ENCODE results near the gene HDAC4. TPM values are rescaled to one million over a fixed set of nuclear protein-coding genes. Genes with fewer than 3 reads are reported as not detected.
A peak's percentile ranks its signal among the peaks of the same experiment; 100 is the strongest.

The HDAC4 gene
- total RNA-seq, 2 experiments from 2014 or later = 30.0 to 35.8 TPM

DNA sequence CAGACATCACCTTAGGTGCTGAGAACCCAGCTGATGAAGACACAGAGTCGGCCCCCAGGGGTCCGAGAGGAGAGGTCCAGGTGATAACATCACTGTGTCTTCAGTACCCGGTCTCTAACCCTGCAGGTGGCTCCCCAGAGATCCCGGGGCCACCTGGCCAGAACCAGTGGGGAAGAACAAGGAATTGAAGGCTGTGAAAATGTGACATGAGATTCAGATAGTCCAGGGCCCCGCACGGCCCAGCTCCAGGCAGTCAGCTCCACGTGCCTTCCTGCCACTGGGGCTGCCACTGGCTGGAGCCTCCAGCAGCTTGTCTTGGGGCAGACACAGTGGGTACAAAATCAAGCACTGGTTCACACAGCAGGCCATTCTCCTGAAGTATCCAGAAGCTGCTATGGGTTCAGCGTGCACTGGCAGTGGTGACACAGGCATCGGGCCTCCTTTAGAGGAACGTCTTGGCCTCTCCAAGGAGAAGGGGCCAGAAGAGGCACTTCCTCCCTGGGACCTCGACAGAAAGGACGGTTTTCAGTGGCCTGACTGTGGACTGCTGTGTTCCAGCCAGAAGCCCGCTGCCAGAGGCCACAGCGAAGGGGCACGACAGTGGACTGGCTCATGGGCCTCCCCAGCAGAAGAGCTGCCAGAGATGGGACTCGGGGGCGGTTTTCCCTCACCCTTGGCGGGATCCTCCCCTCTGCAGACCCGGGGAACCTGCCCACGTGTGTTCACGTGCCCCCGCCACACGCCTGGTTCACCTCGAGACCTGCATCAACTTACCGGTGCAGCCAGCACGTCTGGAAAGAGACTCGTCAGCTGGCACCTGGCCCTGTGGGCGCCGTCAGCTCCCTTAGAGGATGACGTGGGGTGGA lies 150.4 kb downstream of the HDAC4 start:
- CTCF ChIA-PET = interaction anchor here (0.9 kb wide), 1 partner anchor 24 kb away, joined by 3 read pairs; no protein-coding TSS in a partner anchor
- peaks cover 5% of the 10 kb centered on the region for H3K36me3 Mint-ChIP-seq
- POLR2A ChIA-PET = no interaction called here
- no peak overlapping the region for H3K4me3 Mint-ChIP-seq
- H3K4me1 Mint-ChIP-seq (ENCODE audit: low read depth) = peaks cover 55% of the 10 kb centered on the region
- DNase-seq = no peak
- H3K9me3 Mint-ChIP-seq = no peaks in the 10 kb centered on the region
- intact Hi-C loops (cut with micrococcal nuclease) = no loop called here
- no peaks in the 10 kb centered on the region for H3K27me3 Mint-ChIP-seq
- H3K27ac Mint-ChIP-seq = no peak overlapping the region

- Mint-ChIP-seq H3K27me3 (no peaks in the 10 kb centered on the region), H3K27ac (no peak overlapping the region), H3K4me3 (no peak overlapping the region), H3K9me3 (no peaks in the 10 kb centered on the region), H3K4me1 (ENCODE audit: low read depth) (peaks cover 49% of the 10 kb centered on the region), H3K36me3 (peaks cover 5% of the 10 kb centered on the region)
- DNase-seq = no peak
- POLR2A ChIA-PET = no interaction called here
- CTCF ChIA-PET = interaction anchor here (0.9 kb wide), 1 partner anchor 24 kb away, joined by 3 read pairs; no protein-coding TSS in a partner anchor
- intact Hi-C loops (cut with micrococcal nuclease) = no loop called here
These were observed 151.0 kb downstream of the HDAC4 start for GRCh38 chr2:239249776-239250175.

GRCh38 chr2:239249048-239249447 lies 151.8 kb downstream of the HDAC4 start:
- H3K9me3 Mint-ChIP-seq = no peaks in the 10 kb centered on the region
- H3K27me3 Mint-ChIP-seq = no peaks in the 10 kb centered on the region
- DNase-seq = no peak
- peaks cover 5% of the 10 kb centered on the region for H3K36me3 Mint-ChIP-seq
- intact Hi-C loops (cut with micrococcal nuclease) = no loop called here
- no peak overlapping the region for H3K4me3 Mint-ChIP-seq
- no peak overlapping the region for H3K27ac Mint-ChIP-seq
- ChIA-PET POLR2A (interaction anchor here (1.3 kb wide), 1 partner anchor 15 kb away, joined by 3 read pairs; no protein-coding TSS in a partner anchor), CTCF (no interaction called here)
- H3K4me1 Mint-ChIP-seq (ENCODE audit: low read depth) = peaks cover 42% of the 10 kb centered on the region

GRCh38 chr2:239247401-239248245 lies 153.2 kb downstream of the HDAC4 start:
- DNase-seq = peak; percentile 61
- H3K9me3 Mint-ChIP-seq = no peaks in the 10 kb centered on the region
- no peaks in the 10 kb centered on the region for H3K27me3 Mint-ChIP-seq
- H3K4me1 Mint-ChIP-seq (ENCODE audit: low read depth) = peaks cover 32% of the 10 kb centered on the region
- ChIA-PET CTCF (interaction anchor here (1.1 kb wide), 3 partner anchors 19 to 46 kb away, joined by 3 read pairs; no protein-coding TSS in a partner anchor), POLR2A (interaction anchor here (1.2 to 1.3 kb wide), 2 partner anchors 13 to 16 kb away, joined by 3 read pairs; no protein-coding TSS in a partner anchor)
- no peak overlapping the region for H3K27ac Mint-ChIP-seq
- peaks cover 2% of the 10 kb centered on the region for H3K36me3 Mint-ChIP-seq
- H3K4me3 Mint-ChIP-seq = no peak overlapping the region
- intact Hi-C loops (cut with micrococcal nuclease) = no loop called here

DNA sequence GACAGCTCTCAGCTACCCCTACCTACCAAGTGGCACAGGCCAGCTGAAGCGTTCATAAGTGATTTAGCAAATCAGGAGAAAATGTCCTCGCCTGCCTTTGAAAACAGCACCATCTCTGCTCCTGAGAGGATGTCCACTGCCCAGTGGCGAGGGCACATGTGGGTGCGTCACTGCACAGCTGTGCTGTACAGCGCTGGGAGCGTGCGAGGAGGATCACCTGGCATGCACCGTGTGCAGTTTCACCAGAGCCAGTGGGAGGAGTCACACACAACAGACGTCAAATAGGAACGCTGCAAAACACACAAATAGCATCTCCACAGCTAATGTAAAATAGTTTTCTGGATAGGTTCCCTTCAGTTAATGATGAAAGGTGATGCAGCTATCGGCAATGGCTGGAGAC lies 154.1 kb downstream of the HDAC4 start:
- H3K27ac Mint-ChIP-seq = no peak overlapping the region
- no peak for DNase-seq
- POLR2A ChIA-PET = interaction anchor here (1.2 kb wide), 1 partner anchor 17 kb away, joined by 3 read pairs; no protein-coding TSS in a partner anchor
- intact Hi-C loops (cut with micrococcal nuclease) = no loop called here
- CTCF ChIA-PET = interaction anchor here (1.1 kb wide), 3 partner anchors 20 to 47 kb away, joined by 3 read pairs; no protein-coding TSS in a partner anchor
- no peaks in the 10 kb centered on the region for H3K9me3 Mint-ChIP-seq
- peaks cover 2% of the 10 kb centered on the region for H3K36me3 Mint-ChIP-seq
- H3K4me1 Mint-ChIP-seq (ENCODE audit: low read depth) = peaks cover 36% of the 10 kb centered on the region
- no peaks in the 10 kb centered on the region for H3K27me3 Mint-ChIP-seq
- no peak overlapping the region for H3K4me3 Mint-ChIP-seq

GRCh38 chr2:239245872-239246721 lies 154.7 kb downstream of the HDAC4 start:
- DNase-seq = no peak
- intact Hi-C loops (cut with micrococcal nuclease) = no loop called here
- POLR2A ChIA-PET = no interaction called here
- H3K27me3 Mint-ChIP-seq = no peaks in the 10 kb centered on the region
- no peaks in the 10 kb centered on the region for H3K9me3 Mint-ChIP-seq
- H3K4me1 Mint-ChIP-seq (ENCODE audit: low read depth) = peaks cover 37% of the 10 kb centered on the region
- H3K27ac Mint-ChIP-seq = no peak overlapping the region
- H3K4me3 Mint-ChIP-seq = no peak overlapping the region
- CTCF ChIA-PET = no interaction called here
- H3K36me3 Mint-ChIP-seq = peaks cover 2% of the 10 kb centered on the region

DNA sequence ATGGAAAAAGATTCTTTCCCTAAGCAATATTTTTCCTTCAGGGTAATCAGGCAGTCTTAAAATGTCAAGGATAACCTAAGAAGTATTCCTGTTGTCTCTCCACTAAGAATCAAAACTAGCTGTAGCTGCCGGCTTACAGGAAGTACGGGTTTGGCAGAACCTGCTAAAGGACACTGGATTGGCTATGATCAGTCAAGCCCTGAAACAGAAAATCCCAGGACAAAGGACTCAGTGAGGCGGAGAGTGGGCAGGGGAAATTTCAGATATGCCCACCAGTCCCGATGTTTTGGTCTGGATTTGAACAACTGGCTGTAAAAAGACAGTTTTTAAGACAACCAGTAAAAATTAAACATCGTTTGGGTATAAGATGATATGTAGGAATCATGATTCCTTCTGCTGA lies 155.7 kb downstream of the HDAC4 start:
- intact Hi-C loops (cut with micrococcal nuclease) = no loop called here
- Mint-ChIP-seq H3K4me1 (ENCODE audit: low read depth) (peaks cover 39% of the 10 kb centered on the region), H3K9me3 (no peaks in the 10 kb centered on the region), H3K4me3 (no peak overlapping the region), H3K27ac (no peak overlapping the region), H3K36me3 (peaks cover 2% of the 10 kb centered on the region), H3K27me3 (no peaks in the 10 kb centered on the region)
- CTCF ChIA-PET = no interaction called here
- POLR2A ChIA-PET = no interaction called here
- no peak for DNase-seq

GRCh38 chr2:239244625-239245024 lies 156.2 kb downstream of the HDAC4 start:
- no peaks in the 10 kb centered on the region for H3K9me3 Mint-ChIP-seq
- CTCF ChIA-PET = no interaction called here
- H3K27ac Mint-ChIP-seq = no peak overlapping the region

DNA sequence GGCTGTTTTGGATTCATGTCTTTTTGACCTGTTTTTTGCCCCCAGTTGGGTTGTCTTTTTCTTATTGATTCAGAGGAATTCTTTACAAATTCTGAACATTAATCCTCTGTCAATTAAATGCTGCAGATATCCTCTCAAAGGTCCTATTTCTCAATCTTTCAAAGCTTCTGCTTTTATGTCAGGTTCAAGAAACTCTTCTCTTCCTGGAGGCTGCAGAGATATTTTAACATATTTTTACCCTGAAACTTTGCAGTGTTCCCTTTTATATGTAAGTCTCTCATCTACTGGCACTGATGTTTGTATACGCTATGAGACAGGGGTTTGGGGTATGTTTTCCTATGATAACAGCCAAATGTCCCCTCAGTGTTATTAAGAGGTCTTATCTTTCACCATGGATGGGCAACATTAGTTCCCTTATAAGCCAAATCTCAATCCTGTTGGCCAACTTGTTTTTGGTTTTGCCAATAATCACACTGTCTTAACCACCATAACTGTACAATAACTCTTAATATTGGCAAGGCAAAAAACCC lies 159.3 kb downstream of the HDAC4 start:
- Mint-ChIP-seq H3K4me3 (no peak overlapping the region), H3K9me3 (no peaks in the 10 kb centered on the region), H3K27ac (no peak overlapping the region), H3K27me3 (no peaks in the 10 kb centered on the region), H3K4me1 (ENCODE audit: low read depth) (peaks cover 25% of the 10 kb centered on the region), H3K36me3 (no peaks in the 10 kb centered on the region)
- intact Hi-C loops (cut with micrococcal nuclease) = no loop called here
- CTCF ChIA-PET = no interaction called here
- no peak for DNase-seq
- POLR2A ChIA-PET = no interaction called here

More at GRCh38 chr2:239244625-239245024, 156.2 kb downstream of the HDAC4 start:
- Mint-ChIP-seq H3K4me3 (no peak overlapping the region), H3K27me3 (no peaks in the 10 kb centered on the region), H3K36me3 (no peaks in the 10 kb centered on the region), H3K4me1 (ENCODE audit: low read depth) (peaks cover 38% of the 10 kb centered on the region)
- POLR2A ChIA-PET = no interaction called here
- intact Hi-C loops (cut with micrococcal nuclease) = no loop called here
- DNase-seq = no peak

GRCh38 chr2:239240414-239240881 lies 160.4 kb downstream of the HDAC4 start:
- ChIA-PET POLR2A (no interaction called here), CTCF (no interaction called here)
- DNase-seq = no peak
- H3K9me3 Mint-ChIP-seq = no peaks in the 10 kb centered on the region
- H3K27ac Mint-ChIP-seq = no peak overlapping the region
- intact Hi-C loops (cut with micrococcal nuclease) = no loop called here
- H3K27me3 Mint-ChIP-seq = no peaks in the 10 kb centered on the region
- peaks cover 28% of the 10 kb centered on the region for H3K4me1 Mint-ChIP-seq (ENCODE audit: low read depth)
- no peaks in the 10 kb centered on the region for H3K36me3 Mint-ChIP-seq
- no peak overlapping the region for H3K4me3 Mint-ChIP-seq

DNA sequence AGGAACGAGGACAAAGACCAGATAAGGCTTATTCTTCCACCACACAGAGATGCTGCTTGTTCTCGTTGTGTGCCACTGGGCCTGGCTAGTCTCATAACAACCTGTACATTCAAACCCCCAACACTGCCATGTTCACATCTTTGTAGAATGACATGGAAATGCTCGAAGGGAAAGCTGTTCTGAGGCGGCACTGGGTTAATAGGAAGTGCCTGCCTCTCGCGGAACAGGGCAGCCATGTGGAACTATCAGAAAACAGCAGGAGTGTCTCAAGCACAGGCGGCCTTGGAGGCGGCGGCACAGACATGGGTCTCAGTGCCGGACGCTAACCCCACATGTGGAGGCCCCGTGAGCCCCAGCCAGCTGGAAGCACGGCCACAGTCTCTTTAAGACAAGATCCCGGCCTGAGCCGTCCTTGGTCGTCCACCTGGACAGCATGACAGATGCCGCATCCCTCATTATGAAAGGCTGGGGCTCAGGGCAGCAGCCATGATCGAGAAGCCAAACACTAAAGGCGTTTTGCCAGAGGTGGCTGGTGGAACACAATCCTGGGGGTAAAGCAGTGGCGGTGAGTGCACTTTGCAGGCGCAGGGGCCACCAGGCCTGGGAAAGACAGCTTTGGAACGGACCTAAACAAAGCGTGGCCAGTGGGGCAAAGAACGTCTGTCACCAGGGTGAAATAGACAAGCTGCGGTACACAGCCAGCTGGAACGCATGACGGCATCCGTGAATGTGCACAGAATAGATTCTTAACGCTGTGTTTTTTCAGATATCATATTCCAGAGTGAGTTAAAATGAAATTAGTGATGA lies 161.0 kb downstream of the HDAC4 start:
- DNase-seq = no peak
- H3K36me3 Mint-ChIP-seq = no peaks in the 10 kb centered on the region
- H3K9me3 Mint-ChIP-seq = no peaks in the 10 kb centered on the region
- no peaks in the 10 kb centered on the region for H3K27me3 Mint-ChIP-seq
- no peak overlapping the region for H3K4me3 Mint-ChIP-seq
- H3K4me1 Mint-ChIP-seq (ENCODE audit: low read depth) = peaks cover 34% of the 10 kb centered on the region
- CTCF ChIA-PET = no interaction called here
- POLR2A ChIA-PET = no interaction called here
- H3K27ac Mint-ChIP-seq = no peak overlapping the region
- intact Hi-C loops (cut with micrococcal nuclease) = no loop called here

Measured in activated CD4-positive, alpha-beta memory T cell treated with anti-CD3 and anti-CD28 coated beads for 36 hours (primary cell).